H9 (cell line): ENCODE data around the gene SLC24A3. TPM values are rescaled to one million over a fixed set of nuclear protein-coding genes. Genes with fewer than 3 reads are reported as not detected.

Source experiments
- DNase-seq: peaks from one replicate; pipeline ENCODE4 v3.0.0-alpha.2; 2017
- H2AFZ ChIP-seq: one replicate; pipeline ENCODE4 v1.6.1; 2013; ENCODE audit warnings: mild to moderate bottlenecking, low read length, control low read depth, moderate library complexity
- H2AK5ac ChIP-seq: 2 replicates; pipeline ENCODE4 v1.6.1; 2013; ENCODE audit warnings: low read length, control low read depth, mixed read lengths; ENCODE audit not compliant: insufficient read length
- H2BK120ac ChIP-seq: one replicate; pipeline ENCODE4 v1.6.1; 2013; ENCODE audit warnings: low read depth, mild to moderate bottlenecking, low read length, control low read depth, inconsistent platforms; ENCODE audit not compliant: poor library complexity, severe bottlenecking
- H2BK12ac ChIP-seq: 2 replicates; pipeline ENCODE4 v1.6.1; 2013; ENCODE audit warnings: low read length, control low read depth, mixed read lengths, low read depth; ENCODE audit not compliant: insufficient read length
- H2BK15ac ChIP-seq: 2 replicates; pipeline ENCODE4 v1.6.1; 2013; ENCODE audit warnings: low read depth, low read length, control low read depth
- H2BK20ac ChIP-seq: one replicate; pipeline ENCODE4 v1.6.1; 2013; ENCODE audit warnings: low read depth, mild to moderate bottlenecking, low read length, control low read depth, inconsistent platforms; ENCODE audit not compliant: poor library complexity, severe bottlenecking
- H2BK5ac ChIP-seq: 2 replicates; pipeline ENCODE4 v1.6.1; 2013; ENCODE audit warnings: low read length, control low read depth, mixed read lengths; ENCODE audit not compliant: insufficient read length
- H3K14ac ChIP-seq: 2 replicates; pipeline ENCODE4 v1.6.1; 2013; ENCODE audit warnings: low read length, control low read depth; ENCODE audit not compliant: insufficient read depth
- H3K18ac ChIP-seq: 2 replicates; pipeline ENCODE4 v1.6.1; 2013; ENCODE audit warnings: low read depth, mild to moderate bottlenecking, mixed read lengths, low read length, control low read depth; ENCODE audit not compliant: insufficient read length
- H3K23ac ChIP-seq: 2 replicates; pipeline ENCODE4 v1.6.1; 2013; ENCODE audit warnings: low read length, control low read depth, mixed read lengths, low read depth; ENCODE audit not compliant: insufficient read length
- H3K23me2 ChIP-seq: 2 replicates; pipeline ENCODE4 v1.6.1; 2013; ENCODE audit warnings: low read depth, mild to moderate bottlenecking, mixed read lengths, low read length, control low read depth; ENCODE audit not compliant: insufficient read length, poor library complexity, severe bottlenecking
- H3K27ac ChIP-seq: 2 replicates; pipeline ENCODE4 v1.5.1; 2013; ENCODE audit warnings: low read length, control low read depth, mixed read lengths, low read depth; ENCODE audit not compliant: insufficient read length
- H3K27me3 ChIP-seq: 2 replicates; pipeline ENCODE4 v1.6.1; 2013; ENCODE audit warnings: low read length, control low read depth, inconsistent platforms; ENCODE audit not compliant: insufficient read depth
- H3K4ac ChIP-seq: 2 replicates; pipeline ENCODE4 v1.6.1; 2013; ENCODE audit warnings: low read depth, mild to moderate bottlenecking, control low read depth, inconsistent platforms, low read length, moderate library complexity
- H3K4me1 ChIP-seq: 2 replicates; pipeline ENCODE4 v1.6.1; 2013; ENCODE audit warnings: low read length, control low read depth, inconsistent platforms; ENCODE audit not compliant: insufficient read depth
- H3K4me2 ChIP-seq: 2 replicates; pipeline ENCODE4 v1.6.1; 2013; ENCODE audit warnings: low read length, control low read depth, mixed read lengths; ENCODE audit not compliant: insufficient read length, insufficient read depth
- H3K56ac ChIP-seq: 2 replicates; pipeline ENCODE4 v1.6.1; 2013; ENCODE audit warnings: low read depth, mild to moderate bottlenecking, mixed read lengths, low read length, control low read depth; ENCODE audit not compliant: insufficient read length
- H3K79me1 ChIP-seq: 2 replicates; pipeline ENCODE4 v1.6.1; 2013; ENCODE audit warnings: low read depth, mild to moderate bottlenecking, moderate library complexity, low read length, control low read depth, inconsistent platforms; ENCODE audit not compliant: insufficient read depth, poor library complexity, severe bottlenecking
- H3K79me2 ChIP-seq: 2 replicates; pipeline ENCODE4 v1.6.1; 2013; ENCODE audit warnings: low read length, control low read depth, inconsistent platforms; ENCODE audit not compliant: insufficient read depth
- H3K9ac ChIP-seq: 2 replicates; pipeline ENCODE4 v1.6.1; 2013; ENCODE audit warnings: low read length, control low read depth, mixed read lengths; ENCODE audit not compliant: insufficient read length; ENCODE audit errors: extremely low read depth
- H3K9me3 ChIP-seq: one replicate; pipeline ENCODE4 v1.6.1; 2013; ENCODE audit warnings: low read depth, low read length, inconsistent platforms; ENCODE audit not compliant: control insufficient read depth
- H3T11ph ChIP-seq: one replicate; pipeline ENCODE4 v1.6.1; 2013; ENCODE audit warnings: mild to moderate bottlenecking, low read length, control low read depth, inconsistent platforms
- H4K20me1 ChIP-seq: one replicate; pipeline ENCODE4 v1.6.1; 2013; ENCODE audit not compliant: control insufficient read depth, insufficient read length, insufficient read depth
- H4K5ac ChIP-seq: 2 replicates; pipeline ENCODE4 v1.6.1; 2013; ENCODE audit warnings: low read depth, mild to moderate bottlenecking, mixed read lengths, low read length, control low read depth; ENCODE audit not compliant: insufficient read length
- H4K8ac ChIP-seq: replicated peaks from 2 replicates; pipeline ENCODE4 v1.6.1; 2013; ENCODE audit warnings: low read length, control low read depth, mixed read lengths, low read depth; ENCODE audit not compliant: insufficient read length
- H4K91ac ChIP-seq: 2 replicates; pipeline ENCODE4 v1.6.1; 2013; ENCODE audit warnings: low read depth, mild to moderate bottlenecking, moderate library complexity, mixed read lengths, low read length, control low read depth; ENCODE audit not compliant: insufficient read length
- H3K27ac Mint-ChIP-seq, 3 experiments: 2 replicates in 2 of 3; 3 replicates in 1 of 3; pipeline ENCODE4 v1.8.0; 2020 to 2021; ENCODE audit warnings: mixed read lengths in 3 of 3, mild to moderate bottlenecking in 1 of 3, moderate library complexity in 1 of 3
- H3K27me3 Mint-ChIP-seq: 2 replicates; pipeline ENCODE4 v1.8.0; 2021; ENCODE audit warnings: low read depth, mild to moderate bottlenecking, moderate library complexity, mixed read lengths
- H3K36me3 Mint-ChIP-seq, 3 experiments: 2 replicates in 2 of 3; 3 replicates in 1 of 3; pipeline ENCODE4 v1.8.0; 2020 to 2021; ENCODE audit warnings: low read depth in 3 of 3, mixed read lengths in 3 of 3; ENCODE audit not compliant: insufficient read depth in 1 of 3
- H3K4me1 Mint-ChIP-seq, 2 experiments: 2 replicates each; pipeline ENCODE4 v1.8.0; 2020; ENCODE audit warnings: mixed read lengths in 2 of 2
- H3K4me3 Mint-ChIP-seq, 2 experiments: 2 replicates in 1 of 2; 3 replicates in 1 of 2; pipeline ENCODE4 v1.8.0; 2020 to 2021; ENCODE audit warnings: mild to moderate bottlenecking in 2 of 2, mixed read lengths in 2 of 2, moderate library complexity in 1 of 2
- H3K9me3 Mint-ChIP-seq, 2 experiments: 2 replicates in 1 of 2; 3 replicates in 1 of 2; pipeline ENCODE4 v1.8.0; 2020; ENCODE audit warnings: mild to moderate bottlenecking in 2 of 2, mixed read lengths in 2 of 2, moderate library complexity in 1 of 2
- WGBS: extraction: QIAGEN DNeasy Blood & Tissue Kit; methylation state at CpG from one replicate; pipeline ENCODE4 v1.1.7; 2013; ENCODE audit warnings: missing lambda C conversion rate, low lambda C conversion rate, mixed read lengths; ENCODE audit not compliant: insufficient read length; ENCODE audit errors: extremely low coverage; 5-methylcytosine and 5-hydroxymethylcytosine counted together
- total RNA-seq: library from RNA; stranded (reverse); gene quantifications from 2 replicates; pipeline ENCODE4 v1.2.1, GENCODE V29; 2021
- TF ChIP-seq, protein P1 (sequence below): fragments of 200-600 bp; sonication (generic); conservative IDR thresholded peaks from 3 replicates; pipeline ENCODE4 v1.8.0; 2021; ENCODE audit warnings: antibody characterized with exemption, mild to moderate bottlenecking

The SLC24A3 gene
- total RNA-seq, 1 experiment from 2014 or later = 0.83 TPM

GRCh38 chr20:19291818-19292132 lies 79.3 kb downstream of the SLC24A3 start:
- H3T11ph ChIP-seq = no peak overlapping the region
- Mint-ChIP-seq H3K9me3 (peaks cover 2 to 3% of the 10 kb centered on the region in 2 experiments; a peak in 3 of 5 replicates), H3K27ac (no peak overlapping the region; a peak in 1 of 7 replicates), H3K4me1 (peaks cover 0 to 3% of the 10 kb centered on the region in 2 experiments; a peak in 2 of 4 replicates), H3K36me3 (peaks cover 0 to 2% (median 0%) of the 10 kb centered on the region in 3 experiments; a peak in 1 of 7 replicates), H3K4me3 (no peak overlapping the region), H3K27me3 (peaks cover 4% of the 10 kb centered on the region)
- H3K23ac ChIP-seq = no peak overlapping the region
- no peak overlapping the region for H4K8ac ChIP-seq
- H2BK12ac ChIP-seq = no peak overlapping the region
- H3K4me1 ChIP-seq = no peaks in the 10 kb centered on the region
- H4K5ac ChIP-seq = no peak overlapping the region
- TF ChIP-seq, protein P1, sequence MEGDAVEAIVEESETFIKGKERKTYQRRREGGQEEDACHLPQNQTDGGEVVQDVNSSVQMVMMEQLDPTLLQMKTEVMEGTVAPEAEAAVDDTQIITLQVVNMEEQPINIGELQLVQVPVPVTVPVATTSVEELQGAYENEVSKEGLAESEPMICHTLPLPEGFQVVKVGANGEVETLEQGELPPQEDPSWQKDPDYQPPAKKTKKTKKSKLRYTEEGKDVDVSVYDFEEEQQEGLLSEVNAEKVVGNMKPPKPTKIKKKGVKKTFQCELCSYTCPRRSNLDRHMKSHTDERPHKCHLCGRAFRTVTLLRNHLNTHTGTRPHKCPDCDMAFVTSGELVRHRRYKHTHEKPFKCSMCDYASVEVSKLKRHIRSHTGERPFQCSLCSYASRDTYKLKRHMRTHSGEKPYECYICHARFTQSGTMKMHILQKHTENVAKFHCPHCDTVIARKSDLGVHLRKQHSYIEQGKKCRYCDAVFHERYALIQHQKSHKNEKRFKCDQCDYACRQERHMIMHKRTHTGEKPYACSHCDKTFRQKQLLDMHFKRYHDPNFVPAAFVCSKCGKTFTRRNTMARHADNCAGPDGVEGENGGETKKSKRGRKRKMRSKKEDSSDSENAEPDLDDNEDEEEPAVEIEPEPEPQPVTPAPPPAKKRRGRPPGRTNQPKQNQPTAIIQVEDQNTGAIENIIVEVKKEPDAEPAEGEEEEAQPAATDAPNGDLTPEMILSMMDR = no peak
- H3K56ac ChIP-seq = no peak overlapping the region
- H3K79me1 ChIP-seq = no peaks in the 10 kb centered on the region
- no peaks in the 10 kb centered on the region for H3K27me3 ChIP-seq
- no peak overlapping the region for H2BK15ac ChIP-seq
- no peak overlapping the region for H3K4ac ChIP-seq
- H2BK20ac ChIP-seq = no peak overlapping the region
- H3K14ac ChIP-seq = no peak overlapping the region
- H4K20me1 ChIP-seq = no peaks in the 10 kb centered on the region
- no peak overlapping the region for H3K27ac ChIP-seq
- H3K23me2 ChIP-seq = no peaks in the 10 kb centered on the region
- no peaks in the 10 kb centered on the region for H3K9me3 ChIP-seq
- H2BK120ac ChIP-seq = no peak overlapping the region
- no peak overlapping the region for H4K91ac ChIP-seq
- no peak overlapping the region for H3K9ac ChIP-seq
- no CpG with 5 or more reads among the region's 2 CpGs for WGBS
- H2AK5ac ChIP-seq = no peak overlapping the region
- no peak overlapping the region for H3K18ac ChIP-seq
- no peak overlapping the region for H2BK5ac ChIP-seq
- no peak overlapping the region for H3K4me2 ChIP-seq
- no peak for DNase-seq
- H2AFZ ChIP-seq = no peak overlapping the region
- no peaks in the 10 kb centered on the region for H3K79me2 ChIP-seq
